Endothelial cell of umbilical vein (primary cell): ENCODE data around the gene ARHGEF12. TPM values are rescaled to one million over a fixed set of nuclear protein-coding genes. Genes with fewer than 3 reads are reported as not detected.

Source experiments
- BruUV-seq: library from RNA; stranded (reverse); fragments of 400-500 nt; replicated peaks from 2 replicates; lab custom pipeline; 2021; lab: Mats Ljungman, UMichigan
- CTCF ChIA-PET: fragments of 300-600, 350-600 bp; sonication (Branson Sonifier 250); formaldehyde crosslinking; loops from one replicate; lab custom pipeline; 2021; ENCODE audit warnings: antibody characterized with exemption, inconsistent platforms; lab: Charles Lee
- POLR2A ChIA-PET: fragments of 300-600, 350-600 bp; sonication (Branson Sonifier 250); formaldehyde crosslinking; loops from one replicate; lab custom pipeline; 2021; ENCODE audit warnings: antibody characterized with exemption, inconsistent platforms; lab: Charles Lee
- DNase-seq: peaks from one replicate; pipeline ENCODE4 v3.0.0-alpha.2; 2011; ENCODE audit warnings: low read depth, low spot score
- FAIRE-seq: peaks from 2 replicates; lab custom pipeline; 2011; peaks lifted over from hg19 to GRCh38; lab: Jason Lieb, UNC
- H2AFZ ChIP-seq: 2 replicates; pipeline ENCODE4 v1.6.0; 2012; ENCODE audit warnings: low read depth, low read length, control low read depth, inconsistent platforms
- H3K27ac ChIP-seq: 2 replicates; pipeline ENCODE4 v1.5.1; 2011; ENCODE audit warnings: low read depth, mild to moderate bottlenecking, control low read depth, low read length, moderate library complexity; ENCODE audit not compliant: insufficient read depth
- H3K27me3 ChIP-seq, 2 experiments: 2 replicates each; pipeline versions ENCODE4 v1.6.0 to v1.6.1; 2011; ENCODE audit warnings: low read length in 2 of 2, mixed read lengths in 1 of 2; ENCODE audit not compliant: control insufficient read depth in 2 of 2, insufficient read depth in 2 of 2
- H3K36me3 ChIP-seq, 2 experiments: 2 replicates in 1 of 2; 3 replicates in 1 of 2; pipeline ENCODE4 v1.5.1; 2011; ENCODE audit warnings: low read length in 2 of 2, mild to moderate bottlenecking in 1 of 2, moderate library complexity in 1 of 2; ENCODE audit not compliant: control insufficient read depth in 2 of 2, insufficient read depth in 2 of 2; ENCODE audit errors: extremely low read depth in 1 of 2
- H3K4me1 ChIP-seq: 3 replicates; pipeline ENCODE4 v1.5.1; 2011; ENCODE audit warnings: mild to moderate bottlenecking, low read length; ENCODE audit not compliant: control insufficient read depth, insufficient read depth; ENCODE audit errors: extremely low read depth
- H3K4me2 ChIP-seq: 2 replicates; pipeline ENCODE4 v1.6.1; 2011; ENCODE audit warnings: low read length, control low read depth, mixed read lengths; ENCODE audit not compliant: insufficient read depth
- H3K4me3 ChIP-seq, 3 experiments: fragments of 200-600 bp in 1 of 3; sonication (generic), shearing (Covaris generic) in 1 of 3; replicated peaks in 1 of 3; 2 replicates each; pipeline ENCODE4 v1.5.1; 2011 to 2016; ENCODE audit warnings: control low read depth in 3 of 3, low read length in 3 of 3, mild to moderate bottlenecking in 2 of 3, inconsistent platforms in 1 of 3, low read depth in 1 of 3, moderate library complexity in 1 of 3; ENCODE audit not compliant: insufficient read depth in 1 of 3
- H3K79me2 ChIP-seq: 2 replicates; pipeline ENCODE4 v1.6.0; 2012; ENCODE audit warnings: low read length, inconsistent platforms; ENCODE audit not compliant: control insufficient read depth, insufficient read depth
- H3K9ac ChIP-seq: replicated peaks from 2 replicates; pipeline ENCODE3; 2011; ENCODE audit warnings: low read length, control low read depth; ENCODE audit not compliant: insufficient read depth; ENCODE audit errors: extremely low read depth
- H3K9me1 ChIP-seq: replicated peaks from 3 replicates; pipeline ENCODE4 v1.6.0; 2011; ENCODE audit warnings: mild to moderate bottlenecking, low read length; ENCODE audit not compliant: control insufficient read depth, insufficient read depth; ENCODE audit errors: extremely low read depth
- H3K9me3 ChIP-seq: replicated peaks from 2 replicates; pipeline ENCODE4 v1.5.1; 2012; ENCODE audit warnings: low read length, inconsistent platforms; ENCODE audit not compliant: control insufficient read depth, insufficient read depth
- H4K20me1 ChIP-seq: replicated peaks from 2 replicates; pipeline ENCODE3; 2011; ENCODE audit warnings: mild to moderate bottlenecking, low read length; ENCODE audit not compliant: control insufficient read depth, insufficient read depth; ENCODE audit errors: extremely low read depth
- EZH2 ChIP-seq: IDR thresholded peaks from 2 replicates; pipeline ENCODE4 v1.6.1; 2012; ENCODE audit warnings: borderline replicate concordance, low read depth, mild to moderate bottlenecking, moderate library complexity, low read length, inconsistent platforms; ENCODE audit not compliant: severe bottlenecking
- FOS ChIP-seq: IDR thresholded peaks from 2 replicates; pipeline ENCODE4 v1.6.1; 2011; ENCODE audit warnings: mild to moderate bottlenecking, low read length, moderate library complexity, borderline replicate concordance; ENCODE audit not compliant: insufficient read depth
- GATA2 ChIP-seq: IDR thresholded peaks from 2 replicates; pipeline ENCODE4 v1.7.0; 2011; ENCODE audit warnings: low read depth, mild to moderate bottlenecking, moderate library complexity, mixed read lengths, low read length; ENCODE audit not compliant: insufficient read length, insufficient read depth
- JUN ChIP-seq: IDR thresholded peaks from 2 replicates; pipeline ENCODE4 v1.6.1; 2011; ENCODE audit warnings: borderline replicate concordance, low read depth; ENCODE audit not compliant: insufficient read length, insufficient read depth
- MYC ChIP-seq: IDR thresholded peaks from one replicate; pipeline ENCODE4 v1.6.1; 2011; ENCODE audit warnings: mild to moderate bottlenecking, low read depth, low read length
- POLR2A ChIP-seq: IDR thresholded peaks from 2 replicates; pipeline ENCODE4 v1.6.1; 2012; ENCODE audit warnings: low read depth, mild to moderate bottlenecking, control low read depth, low read length
- POLR2AphosphoS5 ChIP-seq: IDR thresholded peaks from 2 replicates; pipeline ENCODE4 v1.6.1; 2012; ENCODE audit warnings: low read depth, mild to moderate bottlenecking, control low read depth, low read length, moderate library complexity; ENCODE audit not compliant: insufficient read depth
- dilution Hi-C: fragments of 300-500 bp; cut with MboI; formaldehyde crosslinking; loops from one replicate; pipeline ENCODE4 v1.15.0; 2019; ENCODE audit warnings: low sequenced_read_pairs; ENCODE audit not compliant: extremely low pct_ligation_motif_present
- intact Hi-C: fragments of 100-400 bp; cut with micrococcal nuclease; formaldehyde crosslinking; loops from one replicate; pipeline ENCODE4 v1.10.0; 2022
- polyA plus RNA-seq, 4 experiments: library from polyadenylated mRNA; depleted of rRNA in 3 of 4; stranded (reverse) in 3 of 4; unstranded in 1 of 4; fragments of >200 nt; gene quantifications; 2 replicates each; pipeline versions ENCODE4 v1.2.1 to v1.2.3, GENCODE V29; 2011 to 2012; ENCODE audit warnings: missing spikeins in 1 of 4
- total RNA-seq: library from RNA; stranded (reverse); gene quantifications from 2 replicates; pipeline ENCODE4 v1.2.3, GENCODE V29; 2021
- TF ChIP-seq, protein P1 (sequence below), 2 donors: IDR thresholded peaks; 1 replicate in 1 of 2; 2 replicates in 1 of 2; pipeline ENCODE4 v1.5.1; 2011; ENCODE audit warnings: low read length in 2 of 2, mild to moderate bottlenecking in 2 of 2, moderate library complexity in 2 of 2, control low read depth in 1 of 2, inconsistent platforms in 1 of 2, low read depth in 1 of 2; ENCODE audit not compliant: insufficient read depth in 1 of 2; ENCODE audit errors: extremely low read depth in 1 of 2
- TF ChIP-seq, protein P2 (sequence below): IDR thresholded peaks from 2 replicates; pipeline ENCODE4 v1.6.1; 2011; ENCODE audit not compliant: insufficient read depth, insufficient read length

ARHGEF12 gene
- total and polyA plus RNA-seq, 2 donors (not counting 3 experiments of a cell fraction or from before 2014, with no cell fraction given) = 20.9 to 125 TPM

DNA sequence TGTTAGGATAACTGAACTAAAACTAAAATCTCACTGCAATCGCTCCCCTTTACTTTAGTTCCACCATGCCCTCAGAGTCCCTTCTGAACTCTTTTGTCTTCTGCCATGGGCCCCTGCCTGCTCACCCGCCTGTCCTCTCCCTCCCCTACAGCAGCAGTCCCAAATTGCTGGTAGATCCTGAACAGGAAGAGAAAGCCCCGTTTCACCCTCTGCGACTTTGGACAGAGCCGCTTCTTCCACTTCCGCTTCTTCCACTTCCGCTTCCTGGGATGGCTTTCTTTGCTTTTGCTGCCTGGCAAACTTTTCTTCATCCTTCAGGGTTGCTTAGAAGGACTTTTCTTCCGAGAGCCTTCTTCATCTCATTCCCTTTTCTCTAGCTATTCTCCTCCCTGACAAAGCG, 46.8 kb upstream of the ARHGEF12 start:
- Histone ChIP-seq H3K9me3 (no peaks in the 10 kb centered on the region), H3K27ac (no peak overlapping the region), H3K36me3 (no peaks in the 10 kb centered on the region), H3K4me2 (no peak overlapping the region), H3K9ac (no peak overlapping the region), H3K9me1 (no peaks in the 10 kb centered on the region), H3K27me3 (peaks cover 13 to 22% of the 10 kb centered on the region in 2 experiments), H3K4me3 (no peak overlapping the region), H3K79me2 (no peaks in the 10 kb centered on the region), H2AFZ (peak overlapping the region; percentile 14), H4K20me1 (no peaks in the 10 kb centered on the region), H3K4me1 (no peaks in the 10 kb centered on the region)
- dilution Hi-C loops = no loop called here
- no peak for DNase-seq
- TF ChIP-seq, protein P1, sequence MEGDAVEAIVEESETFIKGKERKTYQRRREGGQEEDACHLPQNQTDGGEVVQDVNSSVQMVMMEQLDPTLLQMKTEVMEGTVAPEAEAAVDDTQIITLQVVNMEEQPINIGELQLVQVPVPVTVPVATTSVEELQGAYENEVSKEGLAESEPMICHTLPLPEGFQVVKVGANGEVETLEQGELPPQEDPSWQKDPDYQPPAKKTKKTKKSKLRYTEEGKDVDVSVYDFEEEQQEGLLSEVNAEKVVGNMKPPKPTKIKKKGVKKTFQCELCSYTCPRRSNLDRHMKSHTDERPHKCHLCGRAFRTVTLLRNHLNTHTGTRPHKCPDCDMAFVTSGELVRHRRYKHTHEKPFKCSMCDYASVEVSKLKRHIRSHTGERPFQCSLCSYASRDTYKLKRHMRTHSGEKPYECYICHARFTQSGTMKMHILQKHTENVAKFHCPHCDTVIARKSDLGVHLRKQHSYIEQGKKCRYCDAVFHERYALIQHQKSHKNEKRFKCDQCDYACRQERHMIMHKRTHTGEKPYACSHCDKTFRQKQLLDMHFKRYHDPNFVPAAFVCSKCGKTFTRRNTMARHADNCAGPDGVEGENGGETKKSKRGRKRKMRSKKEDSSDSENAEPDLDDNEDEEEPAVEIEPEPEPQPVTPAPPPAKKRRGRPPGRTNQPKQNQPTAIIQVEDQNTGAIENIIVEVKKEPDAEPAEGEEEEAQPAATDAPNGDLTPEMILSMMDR (IDR thresholded peaks at IDR 0.05; ENCODE audit: extremely low read depth in 1 of 2, insufficient read depth in 1 of 2, low read depth in 1 of 2, low read length in 2 of 2) = no peak
- TF ChIP-seq FOS (no peak), POLR2A (no peak)
- ChIA-PET POLR2A (no interaction called here), CTCF (interaction anchor here (1.2 to 2.4 kb wide), 3 partner anchors 11 to 14 kb away, joined by 5 to 28 read pairs (median 5); no protein-coding TSS in a partner anchor)
- FAIRE-seq = no peak
- BruUV-seq = no TSS peak
- intact Hi-C loops = no loop called here

DNA sequence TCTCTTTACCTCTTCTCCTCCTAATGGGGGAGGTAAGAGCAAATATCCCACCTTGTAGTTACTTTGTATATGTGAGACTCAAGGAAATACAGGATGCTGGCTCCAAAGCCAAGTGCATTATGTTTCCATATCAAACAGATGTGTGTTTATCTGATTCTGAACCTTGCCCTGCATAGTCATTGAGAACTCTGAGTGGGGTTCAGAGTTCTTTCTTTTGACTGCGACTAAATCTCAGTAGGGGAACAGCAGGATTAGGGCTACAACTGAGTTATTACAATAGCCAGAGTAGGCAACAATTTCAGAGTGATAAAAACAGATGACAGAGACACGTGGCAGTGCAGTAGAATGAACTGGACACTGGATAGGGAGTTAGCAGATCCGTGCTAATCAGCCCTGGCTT, 45.3 kb upstream of the ARHGEF12 start:
- Histone ChIP-seq H3K4me2 (no peak overlapping the region), H3K27ac (no peak overlapping the region), H3K9me3 (no peaks in the 10 kb centered on the region), H3K4me3 (no peak overlapping the region), H3K27me3 (peaks cover 17 to 22% of the 10 kb centered on the region in 2 experiments), H3K79me2 (no peaks in the 10 kb centered on the region), H4K20me1 (no peaks in the 10 kb centered on the region), H2AFZ (no peak overlapping the region), H3K4me1 (no peaks in the 10 kb centered on the region), H3K9me1 (no peaks in the 10 kb centered on the region), H3K9ac (no peak overlapping the region), H3K36me3 (no peaks in the 10 kb centered on the region)
- intact Hi-C loops (no loop called here), dilution Hi-C loops (no loop called here)
- BruUV-seq = no TSS peak
- no peak for DNase-seq
- TF ChIP-seq POLR2AphosphoS5 (no peak), POLR2A (no peak), EZH2 (no peak), MYC (no peak), GATA2 (no peak), FOS (no peak), JUN (no peak)
- TF ChIP-seq, protein P2, sequence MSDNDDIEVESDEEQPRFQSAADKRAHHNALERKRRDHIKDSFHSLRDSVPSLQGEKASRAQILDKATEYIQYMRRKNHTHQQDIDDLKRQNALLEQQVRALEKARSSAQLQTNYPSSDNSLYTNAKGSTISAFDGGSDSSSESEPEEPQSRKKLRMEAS = no peak
- TF ChIP-seq, protein P1 (IDR thresholded peaks at IDR 0.05; ENCODE audit: extremely low read depth in 1 of 2, insufficient read depth in 1 of 2, low read depth in 1 of 2, low read length in 2 of 2) = no peak
- POLR2A ChIA-PET = no interaction called here
- FAIRE-seq = no peak
- CTCF ChIA-PET = no interaction called here
